ENCODE results near the gene PLD6.

Gene PLD6

DNA sequence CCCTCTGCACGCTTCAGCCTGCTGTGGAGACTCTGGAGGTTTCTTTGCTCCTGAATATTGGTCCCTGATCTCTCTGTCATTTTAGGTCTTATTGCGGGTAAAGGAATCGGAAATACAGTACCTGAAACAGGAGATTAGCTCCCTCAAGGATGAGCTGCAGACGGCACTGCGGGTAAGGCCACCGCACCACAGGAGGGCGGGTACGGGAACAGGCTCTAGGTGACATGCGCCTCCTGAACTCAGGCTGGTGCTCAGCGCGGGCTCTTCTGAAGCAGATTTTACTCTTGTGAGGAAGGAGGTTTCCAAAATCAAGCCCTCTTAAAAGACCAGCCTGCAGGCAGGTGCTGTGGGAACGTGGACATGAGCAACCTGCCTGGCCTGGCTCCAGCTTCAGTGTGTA, 29.8 kb downstream of the PLD6 start:
- Histone ChIP-seq H3K9me3 (ENCODE audit: severe bottlenecking) (no peaks in the 10 kb centered on the region), H3K27me3 (ENCODE audit: insufficient read depth, low read depth, severe bottlenecking) (no peaks in the 10 kb centered on the region), H3K4me3 (ENCODE audit: low read depth, low read length) (no peak overlapping the region), H3K27ac (no peak overlapping the region), H3K36me3 (peaks cover 90% of the 10 kb centered on the region)
- DNase-seq, result no peak
- TF ChIP-seq, protein P1, sequence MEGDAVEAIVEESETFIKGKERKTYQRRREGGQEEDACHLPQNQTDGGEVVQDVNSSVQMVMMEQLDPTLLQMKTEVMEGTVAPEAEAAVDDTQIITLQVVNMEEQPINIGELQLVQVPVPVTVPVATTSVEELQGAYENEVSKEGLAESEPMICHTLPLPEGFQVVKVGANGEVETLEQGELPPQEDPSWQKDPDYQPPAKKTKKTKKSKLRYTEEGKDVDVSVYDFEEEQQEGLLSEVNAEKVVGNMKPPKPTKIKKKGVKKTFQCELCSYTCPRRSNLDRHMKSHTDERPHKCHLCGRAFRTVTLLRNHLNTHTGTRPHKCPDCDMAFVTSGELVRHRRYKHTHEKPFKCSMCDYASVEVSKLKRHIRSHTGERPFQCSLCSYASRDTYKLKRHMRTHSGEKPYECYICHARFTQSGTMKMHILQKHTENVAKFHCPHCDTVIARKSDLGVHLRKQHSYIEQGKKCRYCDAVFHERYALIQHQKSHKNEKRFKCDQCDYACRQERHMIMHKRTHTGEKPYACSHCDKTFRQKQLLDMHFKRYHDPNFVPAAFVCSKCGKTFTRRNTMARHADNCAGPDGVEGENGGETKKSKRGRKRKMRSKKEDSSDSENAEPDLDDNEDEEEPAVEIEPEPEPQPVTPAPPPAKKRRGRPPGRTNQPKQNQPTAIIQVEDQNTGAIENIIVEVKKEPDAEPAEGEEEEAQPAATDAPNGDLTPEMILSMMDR (IDR thresholded peaks at IDR 0.05; ENCODE audit: low read depth, low read length), result no peak

GRCh38 chr17:17175917-17176316, 30.2 kb downstream of the PLD6 start:
- H3K36me3 ChIP-seq, result peaks cover 90% of the 10 kb centered on the region
- DNase-seq, result no peak

GRCh38 chr17:17175340-17175739, 30.8 kb downstream of the PLD6 start:
- Histone ChIP-seq H3K4me3 (ENCODE audit: low read depth, low read length) (no peak overlapping the region), H3K27me3 (ENCODE audit: insufficient read depth, low read depth, severe bottlenecking) (no peaks in the 10 kb centered on the region), H3K9me3 (ENCODE audit: severe bottlenecking) (no peaks in the 10 kb centered on the region), H3K27ac (no peak overlapping the region), H3K36me3 (peaks cover 90% of the 10 kb centered on the region)
- DNase-seq, result no peak
- TF ChIP-seq, protein P1 (IDR thresholded peaks at IDR 0.05; ENCODE audit: low read depth, low read length), result no peak

More at GRCh38 chr17:17175917-17176316, 30.2 kb downstream of the PLD6 start:
- Histone ChIP-seq H3K4me3 (ENCODE audit: low read depth, low read length) (no peak overlapping the region), H3K27me3 (ENCODE audit: insufficient read depth, low read depth, severe bottlenecking) (no peaks in the 10 kb centered on the region), H3K9me3 (ENCODE audit: severe bottlenecking) (no peaks in the 10 kb centered on the region), H3K27ac (no peak overlapping the region)
- TF ChIP-seq, protein P1 (IDR thresholded peaks at IDR 0.05; ENCODE audit: low read depth, low read length), result no peak

GRCh38 chr17:17173921-17174320, 32.2 kb downstream of the PLD6 start:
- H3K27me3 ChIP-seq (ENCODE audit: insufficient read depth, low read depth, severe bottlenecking), result no peaks in the 10 kb centered on the region
- H3K4me3 ChIP-seq (ENCODE audit: low read depth, low read length), result no peak overlapping the region
- no peak for DNase-seq
- TF ChIP-seq, protein P1 (IDR thresholded peaks at IDR 0.05; ENCODE audit: low read depth, low read length), result no peak
- H3K9me3 ChIP-seq (ENCODE audit: severe bottlenecking), result no peaks in the 10 kb centered on the region
- peaks cover 87% of the 10 kb centered on the region for H3K36me3 ChIP-seq
- H3K27ac ChIP-seq, result no peak overlapping the region

DNA sequence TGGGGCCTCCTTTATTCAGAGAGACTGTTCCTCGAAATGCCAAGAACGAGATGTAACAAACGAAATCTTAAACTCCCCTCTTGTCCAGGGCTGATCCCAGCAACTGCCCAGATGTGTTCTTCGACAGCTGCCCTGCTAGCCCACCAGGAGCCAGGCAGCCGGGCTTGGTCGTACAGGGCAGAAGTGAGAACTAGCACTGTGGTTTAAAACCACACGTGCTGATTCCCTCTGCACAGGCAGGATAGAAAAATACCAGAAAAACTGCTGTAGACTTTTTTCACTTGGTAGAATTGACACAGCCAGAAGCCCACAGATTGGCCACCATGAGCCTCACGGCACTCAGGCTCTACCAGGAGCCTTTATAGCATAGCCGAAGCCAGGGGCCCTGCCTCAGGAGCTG, 33.1 kb downstream of the PLD6 start:
- no peaks in the 10 kb centered on the region for H3K27me3 ChIP-seq (ENCODE audit: insufficient read depth, low read depth, severe bottlenecking)
- H3K9me3 ChIP-seq (ENCODE audit: severe bottlenecking), result no peaks in the 10 kb centered on the region
- no peak overlapping the region for H3K4me3 ChIP-seq (ENCODE audit: low read depth, low read length)
- TF ChIP-seq, protein P1 (IDR thresholded peaks at IDR 0.05; ENCODE audit: low read depth, low read length), result no peak
- no peak for DNase-seq
- H3K36me3 ChIP-seq, result peaks cover 87% of the 10 kb centered on the region
- H3K27ac ChIP-seq, result no peak overlapping the region

Measured in WERI-Rb-1 (cell line).